ENCODE results near the gene ERBB2. TPM values are rescaled to one million over a fixed set of nuclear protein-coding genes. Genes with fewer than 3 reads are reported as not detected.

The ERBB2 gene
- total and polyA plus RNA-seq, 2 experiments from 2014 or later: 46.2 to 196 TPM

GRCh38 chr17:39672522-39673334 lies 27.1 kb upstream of the ERBB2 start:
- no peak overlapping the region for H3K4me2 ChIP-seq
- DNase-seq (ENCODE audit: low spot score) (no peak), ATAC-seq (no peak)
- H2AFZ ChIP-seq: no peak overlapping the region
- H3K27ac Mint-ChIP-seq: no peak overlapping the region
- H3K36me3 ChIP-seq (ENCODE audit: insufficient read depth): no peaks in the 10 kb centered on the region
- no peaks in the 10 kb centered on the region for H3K79me2 ChIP-seq (replicated peaks; ENCODE audit: insufficient read depth)
- no peaks in the 10 kb centered on the region for H3K9me2 ChIP-seq (ENCODE audit: insufficient read depth)
- TF ChIP-seq EZH2phosphoT487 (IDR thresholded peaks at IDR 0.05; ENCODE audit: unreplicated experiment) (no peak), CTCF (conservative IDR thresholded peaks at IDR 0.05; ENCODE audit: low read depth in 2 of 2) (peak in 1 of 2 experiments; percentile 20; a peak in 1 of 4 replicates)
- peaks cover 4% of the 10 kb centered on the region; the same call in 1 of the 3 replicates for H3K36me3 Mint-ChIP-seq (ENCODE audit: low read depth)
- no peak overlapping the region for H3K27ac ChIP-seq (ENCODE audit: low read depth)
- peaks cover 20% of the 10 kb centered on the region for H3K27me3 ChIP-seq (ENCODE audit: insufficient read depth)
- no peak overlapping the region for H3K4me3 ChIP-seq
- peaks cover 4% of the 10 kb centered on the region for H3K4me1 ChIP-seq (ENCODE audit: insufficient read depth)
- no peaks in the 10 kb centered on the region for H3K9me3 Mint-ChIP-seq
- H3F3A ChIP-seq (replicated peaks; ENCODE audit: low read depth): no peaks in the 10 kb centered on the region
- H3K4me1 Mint-ChIP-seq: peaks cover 25% of the 10 kb centered on the region
- H3K4me3 Mint-ChIP-seq: no peak overlapping the region
- H4K20me1 ChIP-seq (replicated peaks; ENCODE audit: insufficient read depth): no peaks in the 10 kb centered on the region
- H3K27me3 Mint-ChIP-seq (ENCODE audit: insufficient read depth, low read depth, poor library complexity): peaks cover 31% of the 10 kb centered on the region

GRCh38 chr17:39673335-39674081 lies 26.4 kb upstream of the ERBB2 start:
- Histone ChIP-seq H3K27ac (ENCODE audit: low read depth) (no peak overlapping the region), H3F3A (replicated peaks; ENCODE audit: low read depth) (no peaks in the 10 kb centered on the region), H3K9me2 (ENCODE audit: insufficient read depth) (no peaks in the 10 kb centered on the region), H3K4me3 (no peak overlapping the region), H4K20me1 (replicated peaks; ENCODE audit: insufficient read depth) (no peaks in the 10 kb centered on the region), H3K36me3 (ENCODE audit: insufficient read depth) (no peaks in the 10 kb centered on the region), H2AFZ (no peak overlapping the region), H3K79me2 (replicated peaks; ENCODE audit: insufficient read depth) (no peaks in the 10 kb centered on the region), H3K27me3 (ENCODE audit: insufficient read depth) (peaks cover 12% of the 10 kb centered on the region), H3K4me2 (no peak overlapping the region), H3K4me1 (ENCODE audit: insufficient read depth) (peaks cover 4% of the 10 kb centered on the region)
- Mint-ChIP-seq H3K36me3 (ENCODE audit: low read depth) (peaks cover 4% of the 10 kb centered on the region; the same call in 1 of the 3 replicates), H3K4me3 (no peak overlapping the region), H3K4me1 (peaks cover 31% of the 10 kb centered on the region), H3K27ac (no peak overlapping the region), H3K27me3 (ENCODE audit: insufficient read depth, low read depth, poor library complexity) (peaks cover 37% of the 10 kb centered on the region), H3K9me3 (no peaks in the 10 kb centered on the region)
- DNase-seq (ENCODE audit: low spot score) (no peak), ATAC-seq (no peak)
- TF ChIP-seq EZH2 (IDR thresholded peaks at IDR 0.05; ENCODE audit: low read depth, unreplicated experiment) (no peak), POLR2AphosphoS5 (IDR thresholded peaks at IDR 0.05; ENCODE audit: low read depth) (no peak), ZNF114 (CRISPR knock-in tag; IDR thresholded peaks at IDR 0.05) (no peak), EZH2phosphoT487 (IDR thresholded peaks at IDR 0.05; ENCODE audit: unreplicated experiment) (no peak), JUNB (IDR thresholded peaks at IDR 0.05; ENCODE audit: unreplicated experiment) (no peak), CTCF (conservative IDR thresholded peaks at IDR 0.05; ENCODE audit: low read depth in 2 of 2) (no peak), REST (IDR thresholded peaks at IDR 0.05; ENCODE audit: unreplicated experiment) (no peak), STAT1 (IDR thresholded peaks at IDR 0.05; ENCODE audit: unreplicated experiment) (no peak)

All from GM23338 (cell line).